WTC11 (cell line): ENCODE results near the gene C6orf163. TPM values are rescaled to one million over a fixed set of nuclear protein-coding genes. Genes with fewer than 3 reads are reported as not detected.

Experiments used
- ATAC-seq: fragments of 200-7000 bp; cut with Tn5 transposase; 2 replicates; pipeline ENCODE4 v1.10.0; 2021; ENCODE audit warnings: mild to moderate bottlenecking, moderate library complexity
- CTCF ChIA-PET: fragments of 300-600 bp; sonication (Branson Sonifier 250); formaldehyde crosslinking; loops from one replicate; lab custom pipeline; 2021; ENCODE audit warnings: antibody characterized with exemption; lab: Charles Lee
- POLR2A ChIA-PET: fragments of 350-600 bp; sonication (Branson Sonifier 250); formaldehyde crosslinking; loops from one replicate; lab custom pipeline; 2021; ENCODE audit warnings: antibody characterized with exemption; lab: Charles Lee
- DNase-seq: peaks from one replicate; pipeline ENCODE4 v3.0.0; 2021; ENCODE audit warnings: low spot score
- H3K27ac Mint-ChIP-seq: 2 replicates; pipeline ENCODE4 v1.8.0; 2021; ENCODE audit warnings: mixed read lengths
- H3K27me3 Mint-ChIP-seq: 2 replicates; pipeline ENCODE4 v1.8.0; 2021; ENCODE audit warnings: low read depth, mild to moderate bottlenecking, moderate library complexity, mixed read lengths
- H3K36me3 Mint-ChIP-seq: 2 replicates; pipeline ENCODE4 v1.8.0; 2021; ENCODE audit warnings: mixed read lengths
- H3K4me1 Mint-ChIP-seq: 2 replicates; pipeline ENCODE4 v1.8.0; 2022; ENCODE audit warnings: mixed read lengths
- H3K4me3 Mint-ChIP-seq: 2 replicates; pipeline ENCODE4 v1.8.0; 2021; ENCODE audit warnings: mild to moderate bottlenecking, moderate library complexity, mixed read lengths
- H3K9me3 Mint-ChIP-seq: 2 replicates; pipeline ENCODE4 v1.8.0; 2021; ENCODE audit warnings: mixed read lengths
- CREB1 ChIP-seq: sonication (generic); formaldehyde crosslinking; IDR thresholded peaks from 2 replicates; pipeline ENCODE4 v1.8.0; 2023; ENCODE audit warnings: mild to moderate bottlenecking, missing genetic modification reagents
- ELF4 ChIP-seq: sonication (generic); formaldehyde crosslinking; IDR thresholded peaks from 2 replicates; pipeline ENCODE4 v1.8.1; 2022; ENCODE audit warnings: low read depth, mild to moderate bottlenecking, moderate library complexity, missing genetic modification reagents
- ETV6 ChIP-seq: sonication (generic); formaldehyde crosslinking; IDR thresholded peaks from 2 replicates; pipeline ENCODE4 v1.8.1; 2022; ENCODE audit warnings: mild to moderate bottlenecking, missing genetic modification reagents
- FOXP1 ChIP-seq: sonication (generic); formaldehyde crosslinking; IDR thresholded peaks from 2 replicates; pipeline ENCODE4 v1.8.0; 2022; ENCODE audit warnings: missing genetic modification reagents, mild to moderate bottlenecking, moderate library complexity, borderline replicate concordance
- FOXP4 ChIP-seq: sonication (generic); formaldehyde crosslinking; IDR thresholded peaks from 2 replicates; pipeline ENCODE4 v1.8.0; 2022; ENCODE audit warnings: mild to moderate bottlenecking, missing genetic modification reagents
- JAZF1 ChIP-seq: fragments of 250-450 bp; sonication (Bioruptor Pico); IDR thresholded peaks from 2 replicates; pipeline ENCODE4 v1.9.0; 2021; ENCODE audit warnings: moderate library complexity, mild to moderate bottlenecking, inconsistent platforms
- KAT7 ChIP-seq: sonication (generic); formaldehyde crosslinking; IDR thresholded peaks from 2 replicates; pipeline ENCODE4 v1.8.1; 2023; ENCODE audit warnings: missing genetic modification reagents, mild to moderate bottlenecking, borderline replicate concordance
- MYBL2 ChIP-seq: sonication (generic); formaldehyde crosslinking; IDR thresholded peaks from 2 replicates; pipeline ENCODE4 v1.8.1; 2023; ENCODE audit warnings: mild to moderate bottlenecking, moderate library complexity, missing genetic modification reagents
- NR1H2 ChIP-seq: sonication (generic); formaldehyde crosslinking; IDR thresholded peaks from 2 replicates; pipeline ENCODE4 v1.9.0; 2021; ENCODE audit warnings: mild to moderate bottlenecking, moderate library complexity, missing genetic modification reagents
- NR3C1 ChIP-seq: sonication (generic); formaldehyde crosslinking; conservative IDR thresholded peaks from 2 replicates; pipeline ENCODE4 v1.8.1; 2023; ENCODE audit warnings: low read depth, mild to moderate bottlenecking, missing genetic modification reagents
- SMAD3 ChIP-seq: sonication (generic); formaldehyde crosslinking; IDR thresholded peaks from 2 replicates; pipeline ENCODE4 v1.8.0; 2022; ENCODE audit warnings: missing genetic modification reagents, mild to moderate bottlenecking, borderline replicate concordance
- TEAD1 ChIP-seq: sonication (generic); formaldehyde crosslinking; IDR thresholded peaks from 2 replicates; pipeline ENCODE4 v1.8.0; 2022; ENCODE audit warnings: mild to moderate bottlenecking, missing genetic modification reagents
- ZSCAN18 ChIP-seq: fragments of 250-450 bp; sonication (Bioruptor Pico); IDR thresholded peaks from 2 replicates; pipeline ENCODE4 v2.1.2; 2022; ENCODE audit warnings: mild to moderate bottlenecking, moderate library complexity
- total RNA-seq: library from RNA; stranded (reverse); gene quantifications from 3 replicates; pipeline ENCODE4 v1.2.3, GENCODE V29; 2021
- TF ChIP-seq, protein P1 (sequence below): sonication (generic); formaldehyde crosslinking; IDR thresholded peaks from 2 replicates; pipeline ENCODE4 v1.8.0; 2023; ENCODE audit warnings: missing genetic modification reagents, mild to moderate bottlenecking, borderline replicate concordance
- TF ChIP-seq, protein P2 (sequence below): sonication (generic); formaldehyde crosslinking; IDR thresholded peaks from 2 replicates; pipeline ENCODE4 v1.8.0; 2022; ENCODE audit warnings: mild to moderate bottlenecking, missing genetic modification reagents
- TF ChIP-seq, protein P3 (sequence below): sonication (generic); formaldehyde crosslinking; conservative IDR thresholded peaks from 2 replicates; pipeline ENCODE4 v1.8.1; 2023; ENCODE audit warnings: mild to moderate bottlenecking, low read depth, missing genetic modification reagents, moderate library complexity

C6orf163 gene
- total RNA-seq, 1 experiment from 2014 or later: 2.0 TPM

DNA sequence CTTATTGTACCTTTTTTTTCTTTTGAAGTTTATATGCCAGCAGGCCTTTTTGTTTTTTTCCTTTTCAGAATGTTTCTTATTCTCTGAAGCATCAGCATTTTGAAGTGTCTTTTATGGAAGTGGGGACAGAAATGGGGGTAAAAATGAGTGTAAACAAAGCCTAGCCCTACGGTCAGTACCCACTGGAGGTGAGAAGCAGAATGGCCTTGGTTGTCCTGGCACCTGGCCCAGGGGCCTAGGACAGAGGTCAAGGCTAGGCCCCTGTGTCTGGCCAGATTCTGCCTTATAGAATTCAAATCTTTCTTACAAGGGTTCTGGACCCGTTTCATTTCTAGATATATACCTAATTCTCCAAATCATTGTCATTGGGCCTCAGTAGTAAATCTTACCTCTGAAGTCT is 3.5 kb upstream of the C6orf163 start (continued):
- TF ChIP-seq ZSCAN18 (CRISPR knock-in tag) (no peak), TEAD1 (CRISPR knock-in tag) (no peak), SMAD3 (CRISPR knock-in tag) (no peak), FOXP4 (CRISPR knock-in tag) (no peak), CREB1 (no peak), NR3C1 (CRISPR knock-in tag) (no peak), MYBL2 (no peak), ELF4 (CRISPR knock-in tag) (no peak), FOXP1 (CRISPR knock-in tag) (no peak), ETV6 (no peak), JAZF1 (no peak)
- TF ChIP-seq, protein P1, sequence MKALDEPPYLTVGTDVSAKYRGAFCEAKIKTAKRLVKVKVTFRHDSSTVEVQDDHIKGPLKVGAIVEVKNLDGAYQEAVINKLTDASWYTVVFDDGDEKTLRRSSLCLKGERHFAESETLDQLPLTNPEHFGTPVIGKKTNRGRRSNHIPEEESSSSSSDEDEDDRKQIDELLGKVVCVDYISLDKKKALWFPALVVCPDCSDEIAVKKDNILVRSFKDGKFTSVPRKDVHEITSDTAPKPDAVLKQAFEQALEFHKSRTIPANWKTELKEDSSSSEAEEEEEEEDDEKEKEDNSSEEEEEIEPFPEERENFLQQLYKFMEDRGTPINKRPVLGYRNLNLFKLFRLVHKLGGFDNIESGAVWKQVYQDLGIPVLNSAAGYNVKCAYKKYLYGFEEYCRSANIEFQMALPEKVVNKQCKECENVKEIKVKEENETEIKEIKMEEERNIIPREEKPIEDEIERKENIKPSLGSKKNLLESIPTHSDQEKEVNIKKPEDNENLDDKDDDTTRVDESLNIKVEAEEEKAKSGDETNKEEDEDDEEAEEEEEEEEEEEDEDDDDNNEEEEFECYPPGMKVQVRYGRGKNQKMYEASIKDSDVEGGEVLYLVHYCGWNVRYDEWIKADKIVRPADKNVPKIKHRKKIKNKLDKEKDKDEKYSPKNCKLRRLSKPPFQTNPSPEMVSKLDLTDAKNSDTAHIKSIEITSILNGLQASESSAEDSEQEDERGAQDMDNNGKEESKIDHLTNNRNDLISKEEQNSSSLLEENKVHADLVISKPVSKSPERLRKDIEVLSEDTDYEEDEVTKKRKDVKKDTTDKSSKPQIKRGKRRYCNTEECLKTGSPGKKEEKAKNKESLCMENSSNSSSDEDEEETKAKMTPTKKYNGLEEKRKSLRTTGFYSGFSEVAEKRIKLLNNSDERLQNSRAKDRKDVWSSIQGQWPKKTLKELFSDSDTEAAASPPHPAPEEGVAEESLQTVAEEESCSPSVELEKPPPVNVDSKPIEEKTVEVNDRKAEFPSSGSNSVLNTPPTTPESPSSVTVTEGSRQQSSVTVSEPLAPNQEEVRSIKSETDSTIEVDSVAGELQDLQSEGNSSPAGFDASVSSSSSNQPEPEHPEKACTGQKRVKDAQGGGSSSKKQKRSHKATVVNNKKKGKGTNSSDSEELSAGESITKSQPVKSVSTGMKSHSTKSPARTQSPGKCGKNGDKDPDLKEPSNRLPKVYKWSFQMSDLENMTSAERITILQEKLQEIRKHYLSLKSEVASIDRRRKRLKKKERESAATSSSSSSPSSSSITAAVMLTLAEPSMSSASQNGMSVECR (CRISPR knock-in tag): no peak

- no peaks in the 10 kb centered on the region for H3K9me3 Mint-ChIP-seq
- peaks cover 5% of the 10 kb centered on the region for H3K4me1 Mint-ChIP-seq
- ChIA-PET POLR2A (no interaction called here), CTCF (no interaction called here)
- H3K4me3 Mint-ChIP-seq: no peak overlapping the region
- no peak for DNase-seq
- no peak overlapping the region for H3K27ac Mint-ChIP-seq
- TF ChIP-seq KAT7 (no peak), NR1H2 (CRISPR knock-in tag) (no peak)
- TF ChIP-seq, protein P2, sequence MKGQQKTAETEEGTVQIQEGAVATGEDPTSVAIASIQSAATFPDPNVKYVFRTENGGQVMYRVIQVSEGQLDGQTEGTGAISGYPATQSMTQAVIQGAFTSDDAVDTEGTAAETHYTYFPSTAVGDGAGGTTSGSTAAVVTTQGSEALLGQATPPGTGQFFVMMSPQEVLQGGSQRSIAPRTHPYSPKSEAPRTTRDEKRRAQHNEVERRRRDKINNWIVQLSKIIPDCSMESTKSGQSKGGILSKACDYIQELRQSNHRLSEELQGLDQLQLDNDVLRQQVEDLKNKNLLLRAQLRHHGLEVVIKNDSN (CRISPR knock-in tag): no peak
- TF ChIP-seq, protein P3, sequence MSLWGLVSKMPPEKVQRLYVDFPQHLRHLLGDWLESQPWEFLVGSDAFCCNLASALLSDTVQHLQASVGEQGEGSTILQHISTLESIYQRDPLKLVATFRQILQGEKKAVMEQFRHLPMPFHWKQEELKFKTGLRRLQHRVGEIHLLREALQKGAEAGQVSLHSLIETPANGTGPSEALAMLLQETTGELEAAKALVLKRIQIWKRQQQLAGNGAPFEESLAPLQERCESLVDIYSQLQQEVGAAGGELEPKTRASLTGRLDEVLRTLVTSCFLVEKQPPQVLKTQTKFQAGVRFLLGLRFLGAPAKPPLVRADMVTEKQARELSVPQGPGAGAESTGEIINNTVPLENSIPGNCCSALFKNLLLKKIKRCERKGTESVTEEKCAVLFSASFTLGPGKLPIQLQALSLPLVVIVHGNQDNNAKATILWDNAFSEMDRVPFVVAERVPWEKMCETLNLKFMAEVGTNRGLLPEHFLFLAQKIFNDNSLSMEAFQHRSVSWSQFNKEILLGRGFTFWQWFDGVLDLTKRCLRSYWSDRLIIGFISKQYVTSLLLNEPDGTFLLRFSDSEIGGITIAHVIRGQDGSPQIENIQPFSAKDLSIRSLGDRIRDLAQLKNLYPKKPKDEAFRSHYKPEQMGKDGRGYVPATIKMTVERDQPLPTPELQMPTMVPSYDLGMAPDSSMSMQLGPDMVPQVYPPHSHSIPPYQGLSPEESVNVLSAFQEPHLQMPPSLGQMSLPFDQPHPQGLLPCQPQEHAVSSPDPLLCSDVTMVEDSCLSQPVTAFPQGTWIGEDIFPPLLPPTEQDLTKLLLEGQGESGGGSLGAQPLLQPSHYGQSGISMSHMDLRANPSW: no peak
- TF ChIP-seq, all 79 proteins: peak for 0
- no peaks in the 10 kb centered on the region for H3K27me3 Mint-ChIP-seq
- ATAC-seq: no peak
- H3K36me3 Mint-ChIP-seq: no peaks in the 10 kb centered on the region
Measured at GRCh38 chr6:87341899-87342298, 2.7 kb upstream of the C6orf163 start.
